HepG2 (cell line): ENCODE measurements around the gene CRNKL1. TPM values are rescaled to one million over a fixed set of nuclear protein-coding genes. Genes with fewer than 3 reads are reported as not detected.

Source experiments
- ATAC-seq: fragments of 200-7000 bp; cut with Tn5 transposase; 3 replicates; pipeline ENCODE4 v1.9.1; 2020; ENCODE audit warnings: mild to moderate bottlenecking, moderate library complexity
- BruUV-seq: library from RNA; stranded (reverse); fragments of 400-500 nt; replicated peaks from 2 replicates; lab custom pipeline; 2021; lab: Mats Ljungman, UMichigan
- CTCF ChIA-PET: fragments of 300-600 bp; formaldehyde crosslinking; extraction: SDS; loops from one replicate; lab custom pipeline; 2021; ENCODE audit warnings: low total read pairs, inconsistent platforms, low intra/inter-chr PET ratio; lab: Yijun Ruan, JAX
- POLR2A ChIA-PET: fragments of 350-600 bp; sonication (Branson Sonifier 250); formaldehyde crosslinking; loops from one replicate; lab custom pipeline; 2020; ENCODE audit warnings: antibody characterized with exemption, inconsistent platforms; lab: Yijun Ruan, JAX
- DNase-seq: peaks from one replicate; pipeline ENCODE4 v3.0.0-alpha.2; 2015; ENCODE audit warnings: low spot score
- FAIRE-seq: peaks from 3 replicates; lab custom pipeline; 2011; peaks lifted over from hg19 to GRCh38; lab: Jason Lieb, UNC
- H2AFZ ChIP-seq: one replicate; pipeline ENCODE4 v1.6.1; 2011; ENCODE audit warnings: low read length, inconsistent platforms
- H3K27ac ChIP-seq: fragments of 300-600 bp; 3 replicates; pipeline ENCODE4 v1.8.0; 2011; ENCODE audit warnings: mixed run types, mild to moderate bottlenecking, mixed read lengths, low read length, inconsistent platforms; ENCODE audit not compliant: insufficient read depth; ENCODE audit errors: extremely low read length
- H3K27me3 ChIP-seq, 2 experiments: fragments of 200-600 bp in 1 of 2; 2 replicates in 1 of 2; 3 replicates in 1 of 2; pipeline versions ENCODE4 v1.6.0 to v1.8.0; 2011; ENCODE audit warnings: low read length in 2 of 2, mild to moderate bottlenecking in 2 of 2, moderate library complexity in 2 of 2, inconsistent platforms in 1 of 2; ENCODE audit not compliant: insufficient read depth in 2 of 2, control insufficient read depth in 1 of 2
- H3K36me3 ChIP-seq, 2 experiments: fragments of 200-600 bp in 1 of 2; replicated peaks in 1 of 2; 2 replicates in 1 of 2; 3 replicates in 1 of 2; pipeline versions ENCODE4 v1.5.1 to v1.8.0; 2011; ENCODE audit warnings: low read length in 2 of 2, inconsistent platforms in 1 of 2; ENCODE audit not compliant: insufficient read depth in 2 of 2, control insufficient read depth in 1 of 2
- H3K4me1 ChIP-seq: 2 replicates; pipeline ENCODE4 v1.5.1; 2012; ENCODE audit warnings: low read length, inconsistent platforms; ENCODE audit not compliant: insufficient read depth
- H3K4me2 ChIP-seq: 2 replicates; pipeline ENCODE4 v1.6.0; 2011; ENCODE audit warnings: low read depth, low read length, inconsistent platforms
- H3K4me3 ChIP-seq, 3 experiments: fragments of 200-600 bp in 1 of 3; sonication (generic), shearing (Covaris generic) in 1 of 3; replicated peaks in 1 of 3; 2 replicates each; pipeline ENCODE4 v1.5.1; 2011 to 2016; ENCODE audit warnings: low read length in 3 of 3, inconsistent platforms in 2 of 3, low read depth in 2 of 3, mild to moderate bottlenecking in 2 of 3, control low read depth in 1 of 3, mixed read lengths in 1 of 3; ENCODE audit not compliant: insufficient read depth in 1 of 3
- H3K79me2 ChIP-seq: one replicate; pipeline ENCODE4 v1.6.1; 2011; ENCODE audit warnings: low read length, inconsistent platforms; ENCODE audit not compliant: insufficient read depth
- H3K9ac ChIP-seq: 2 replicates; pipeline ENCODE4 v1.6.0; 2011; ENCODE audit warnings: mild to moderate bottlenecking, low read depth, low read length, inconsistent platforms; ENCODE audit not compliant: insufficient read depth
- H3K9me3 ChIP-seq: 2 replicates; pipeline ENCODE4 v1.5.1; 2012; ENCODE audit warnings: mild to moderate bottlenecking, low read length
- H4K20me1 ChIP-seq: 2 replicates; pipeline ENCODE4 v1.6.0; 2011; ENCODE audit warnings: inconsistent platforms, mild to moderate bottlenecking, low read length, moderate library complexity; ENCODE audit not compliant: insufficient read depth
- CREB3 ChIP-seq: sonication (generic); formaldehyde crosslinking; IDR thresholded peaks from 2 replicates; pipeline ENCODE4 v1.5.0; 2020; ENCODE audit warnings: missing genetic modification reagents
- DMTF1 ChIP-seq: sonication (generic); formaldehyde crosslinking; IDR thresholded peaks from 2 replicates; pipeline ENCODE4 v1.4.0; 2020; ENCODE audit warnings: mild to moderate bottlenecking, missing genetic modification reagents
- E2F1 ChIP-seq: sonication (generic); formaldehyde crosslinking; IDR thresholded peaks from 2 replicates; pipeline ENCODE4 v1.5.0; 2020; ENCODE audit warnings: missing genetic modification reagents
- FOXJ3 ChIP-seq: sonication (generic); formaldehyde crosslinking; IDR thresholded peaks from 2 replicates; pipeline ENCODE4 v1.4.0; 2020; ENCODE audit warnings: missing genetic modification reagents, mild to moderate bottlenecking, borderline replicate concordance
- GTF3A ChIP-seq: sonication (generic); formaldehyde crosslinking; conservative IDR thresholded peaks from 2 replicates; pipeline ENCODE4 v1.4.0; 2020; ENCODE audit warnings: mild to moderate bottlenecking, missing genetic modification reagents
- HNRNPK ChIP-seq: fragments of 200-400 bp; formaldehyde crosslinking; IDR thresholded peaks from 2 replicates; pipeline ENCODE4 v1.6.1; 2018; ENCODE audit warnings: low read length, low read depth, moderate library complexity, mild to moderate bottlenecking; ENCODE audit not compliant: poor library complexity, severe bottlenecking
- KLF9 ChIP-seq: IDR thresholded peaks from 2 replicates; pipeline ENCODE4 v1.6.1; 2016; ENCODE audit warnings: low read depth
- SMYD3 ChIP-seq: sonication (generic); formaldehyde crosslinking; IDR thresholded peaks from 2 replicates; pipeline ENCODE4 v1.8.1; 2023; ENCODE audit warnings: mild to moderate bottlenecking, missing genetic modification reagents
- ZBTB37 ChIP-seq: sonication (generic); formaldehyde crosslinking; IDR thresholded peaks from 2 replicates; pipeline ENCODE4 v1.4.0; 2020; ENCODE audit warnings: mild to moderate bottlenecking, missing genetic modification reagents
- ZFP36L1 ChIP-seq: sonication (generic); formaldehyde crosslinking; IDR thresholded peaks from 2 replicates; pipeline ENCODE4 v1.8.0; 2022; ENCODE audit warnings: mild to moderate bottlenecking, missing genetic modification reagents, moderate library complexity
- ZFP41 ChIP-seq: sonication (generic); formaldehyde crosslinking; IDR thresholded peaks from 2 replicates; pipeline ENCODE4 v1.4.0; 2020; ENCODE audit warnings: mild to moderate bottlenecking, missing genetic modification reagents, borderline replicate concordance
- ZFP90 ChIP-seq: sonication (generic); formaldehyde crosslinking; IDR thresholded peaks from 2 replicates; pipeline ENCODE4 v1.8.0; 2022; ENCODE audit warnings: missing genetic modification reagents, mild to moderate bottlenecking, inconsistent platforms, borderline replicate concordance
- ZKSCAN1 ChIP-seq: fragments of 150-350 bp; IDR thresholded peaks from 2 replicates; pipeline ENCODE4 v1.6.1; 2014; ENCODE audit warnings: low read length
- ZNF10 ChIP-seq: sonication (generic); formaldehyde crosslinking; IDR thresholded peaks from 2 replicates; pipeline ENCODE4 v1.4.0; 2020; ENCODE audit warnings: mild to moderate bottlenecking, low read depth, missing genetic modification reagents, borderline replicate concordance
- ZNF180 ChIP-seq: sonication (generic); formaldehyde crosslinking; IDR thresholded peaks from 2 replicates; pipeline ENCODE4 v1.4.0; 2020; ENCODE audit warnings: low read depth, missing genetic modification reagents, borderline replicate concordance
- ZNF326 ChIP-seq: sonication (generic); formaldehyde crosslinking; IDR thresholded peaks from 2 replicates; pipeline ENCODE4 v1.4.0; 2020; ENCODE audit warnings: missing genetic modification reagents, borderline replicate concordance
- ZNF691 ChIP-seq: sonication (generic); formaldehyde crosslinking; IDR thresholded peaks from 2 replicates; pipeline ENCODE4 v1.4.0; 2020; ENCODE audit warnings: missing genetic modification reagents, low read depth, mild to moderate bottlenecking, borderline replicate concordance
- WGBS: methylation state at CpG from one replicate; pipeline ENCODE4 v1.1.6; 2017; ENCODE audit warnings: low lambda C conversion rate; 5-methylcytosine and 5-hydroxymethylcytosine counted together
- in situ Hi-C: cut with HindIII; loops from 2 replicates; pipeline ENCODE4 v1.10.0; 2017; ENCODE audit warnings: low pct_unique_long_range_greater_than_20kb; ENCODE audit not compliant: extremely low pct_ligation_motif_present
- intact Hi-C: fragments of 100-400 bp; cut with micrococcal nuclease; formaldehyde crosslinking; loops from one replicate; pipeline ENCODE4 v1.10.0; 2022; ENCODE audit not compliant: unreplicated experiment
- polyA plus RNA-seq, 8 experiments: library from polyadenylated mRNA; depleted of rRNA in 3 of 8; stranded (reverse) in 7 of 8; unstranded in 1 of 8; fragments of >200 nt; fragmentation: Illumina TruSeq in 4 of 8; extraction: Trizol in 4 of 8; gene quantifications; 2 replicates each; pipeline versions ENCODE4 v1.2.1 to v1.2.3, GENCODE V29; 2011 to 2016; ENCODE audit warnings: low read depth in 4 of 8, missing spikeins in 1 of 8, mixed read lengths in 1 of 8; ENCODE audit not compliant: insufficient read depth in 1 of 8
- total RNA-seq, 5 experiments: library from RNA; depleted of rRNA; stranded (reverse); fragments of >200 nt; fragmentation: Illumina TruSeq; extraction: Trizol; gene quantifications; 2 replicates each; pipeline ENCODE4 v1.2.3, GENCODE V29; 2016; ENCODE audit warnings: low read depth in 1 of 5

The CRNKL1 gene
- total and polyA plus RNA-seq, 2 of the 13 experiments (the other 11 are each of a cell fraction or from before 2014, with no cell fraction given) = 12.3 to 64.5 TPM

GRCh38 chr20:20018366-20018765, 33.9 kb downstream of the CRNKL1 start:
- POLR2A ChIA-PET = interaction anchor here (1.5 to 4.2 kb wide), 6 partner anchors 8 to 34 kb away, joined by 3 to 53 read pairs (median 8); partner anchors contain the start of genes CFAP61 and CRNKL1
- 85% methylated on average over 8 of the region's 8 CpGs for WGBS
- DNase-seq = no peak
- Histone ChIP-seq H3K36me3 (peaks cover 6 to 29% of the 10 kb centered on the region in 2 experiments), H3K4me2 (peak overlapping the region; percentile 96), H3K4me1 (peaks cover 64% of the 10 kb centered on the region), H3K79me2 (peaks cover 60% of the 10 kb centered on the region), H3K4me3 (peak overlapping the region; percentile 72 to 95 (median 82)), H3K27me3 (no peaks in the 10 kb centered on the region; a peak in 1 of 5 replicates), H3K9me3 (no peaks in the 10 kb centered on the region), H4K20me1 (peaks cover 5% of the 10 kb centered on the region), H2AFZ (no peak overlapping the region), H3K27ac (peak overlapping the region; percentile 82), H3K9ac (peak overlapping the region; percentile 92)
- CTCF ChIA-PET = no interaction called here
- TSS peak; percentile 73 for BruUV-seq
- in situ Hi-C loops = no loop called here
- FAIRE-seq = no peak
- intact Hi-C loops = no loop called here
- ATAC-seq = no peak
- no peak for TF ChIP-seq ZBTB37 (CRISPR knock-in tag)
- 0 out of 2 replicates have a peak, but pooled peaks have one; percentile 21 for TF ChIP-seq ZNF691 (CRISPR knock-in tag)
- TF ChIP-seq ZKSCAN1 = no peak
- no peak for TF ChIP-seq ZFP90
- TF ChIP-seq HNRNPK = no peak
- TF ChIP-seq FOXJ3 (CRISPR knock-in tag) = 0 out of 2 replicates have a peak, but pooled peaks have one; percentile 9
- no peak for TF ChIP-seq ZNF10
- no peak for TF ChIP-seq ZNF326 (CRISPR knock-in tag)
- 0 out of 2 replicates have a peak, but pooled peaks have one; percentile 57 for TF ChIP-seq ZFP36L1 (CRISPR knock-in tag)
- TF ChIP-seq DMTF1 (CRISPR knock-in tag) = 0 out of 2 replicates have a peak, but pooled peaks have one; percentile 47
- TF ChIP-seq SMYD3 = 0 out of 2 replicates have a peak, but pooled peaks have one; percentile 31
- TF ChIP-seq CREB3 = 0 out of 2 replicates have a peak, but pooled peaks have one; percentile 29
- TF ChIP-seq ZNF180 (CRISPR knock-in tag) = no peak
- 0 out of 2 replicates have a peak, but pooled peaks have one; percentile 38 for TF ChIP-seq GTF3A (CRISPR knock-in tag)
- no peak for TF ChIP-seq E2F1 (CRISPR knock-in tag)
- TF ChIP-seq KLF9 (CRISPR knock-in tag) = no peak
- no peak for TF ChIP-seq ZFP41
